ENCODE results near the gene SMIM23.
"Not testable (repeated sequence)": the region's sequence is repeated elsewhere in the genome, so short reads cannot be mapped to it uniquely, and the experiment has no call there.

Gene SMIM23

DNA sequence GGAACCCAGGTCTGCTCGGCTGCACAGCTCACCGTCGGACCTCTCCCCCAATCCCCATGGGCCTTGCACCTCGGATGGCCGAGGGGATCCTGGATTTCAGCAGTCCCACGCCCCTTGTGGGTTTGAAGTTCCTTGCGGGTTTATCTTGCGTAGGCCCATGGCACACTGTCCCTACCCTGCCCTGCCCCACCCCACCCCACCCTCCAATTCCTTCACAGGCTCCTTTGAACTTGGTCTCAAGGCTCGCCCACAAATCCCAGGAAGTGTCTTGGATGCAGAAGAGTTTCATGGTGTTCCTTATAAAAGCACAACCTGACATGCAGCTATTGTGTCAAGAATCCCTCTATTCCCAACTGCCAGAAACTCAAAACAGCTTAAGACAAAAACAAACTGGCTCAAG is 11.2 kb upstream of the SMIM23 start:
- DNase-seq: no peak

DNA sequence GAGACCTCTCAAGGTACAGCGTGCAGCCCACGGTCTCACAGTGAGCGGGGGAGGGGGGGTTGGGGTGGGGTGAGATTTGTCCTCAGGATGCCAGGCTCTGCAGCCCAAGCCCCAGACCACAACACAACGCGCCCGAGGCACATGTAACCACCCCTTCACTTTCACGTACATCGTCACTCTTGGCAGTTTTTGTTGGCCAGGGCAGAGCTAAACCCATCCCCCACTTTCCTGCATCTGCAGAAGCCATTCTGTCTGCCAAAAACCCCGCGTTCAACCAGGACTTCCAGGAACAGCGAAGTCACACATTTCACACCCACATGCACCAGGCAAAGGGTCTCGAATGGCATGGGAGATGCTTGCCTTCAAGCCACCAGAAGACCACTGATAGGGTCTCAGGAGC is 9.4 kb upstream of the SMIM23 start:
- DNase-seq: no peak

DNA sequence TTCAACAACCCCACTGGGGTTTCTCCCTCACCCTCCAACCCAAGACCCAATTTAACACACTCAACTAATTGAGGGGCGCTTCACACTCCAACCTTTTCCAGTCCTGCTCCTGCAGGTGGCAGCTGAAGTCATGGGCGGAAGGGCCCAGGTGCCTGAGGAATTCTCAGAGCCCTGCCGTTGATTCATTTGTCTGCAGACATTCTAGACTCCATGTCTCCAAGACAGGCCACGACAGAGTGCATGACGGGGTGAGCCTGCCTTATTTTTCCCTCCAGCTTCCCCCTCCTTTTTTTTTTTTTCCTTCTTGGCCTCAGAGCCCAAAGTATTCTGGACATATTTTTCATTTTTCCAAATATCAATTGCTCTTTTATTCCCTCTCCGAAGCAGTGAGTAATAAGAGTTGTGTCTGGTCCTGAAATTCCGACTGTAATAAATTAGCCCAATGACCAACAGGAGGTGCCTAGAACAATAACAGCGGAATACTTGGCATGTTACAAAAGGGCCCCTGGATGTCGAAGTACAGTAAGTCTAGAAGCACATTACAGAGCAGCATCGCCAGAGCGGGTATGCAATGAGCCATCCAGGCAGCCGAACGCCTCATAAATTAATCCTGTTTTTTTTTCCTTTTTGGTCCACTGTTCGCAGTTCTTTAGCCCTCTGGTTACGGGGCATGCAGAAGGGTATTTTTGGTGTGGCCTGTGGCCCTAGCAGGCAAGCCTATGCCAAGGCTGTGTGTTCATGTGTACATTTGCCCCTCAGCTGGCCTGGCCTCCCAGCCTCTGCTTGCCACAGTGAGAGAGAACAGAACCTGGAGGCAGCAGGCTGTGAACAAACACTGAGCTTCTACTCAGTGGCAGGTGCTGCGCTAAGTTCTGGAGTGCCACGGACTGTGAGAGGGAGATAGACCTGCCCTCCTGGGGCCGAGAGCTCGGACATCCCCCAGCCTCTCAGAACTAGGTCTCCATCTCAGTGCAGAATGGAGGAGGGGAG is 8.6 kb upstream of the SMIM23 start:
- DNase-seq: no peak

DNA sequence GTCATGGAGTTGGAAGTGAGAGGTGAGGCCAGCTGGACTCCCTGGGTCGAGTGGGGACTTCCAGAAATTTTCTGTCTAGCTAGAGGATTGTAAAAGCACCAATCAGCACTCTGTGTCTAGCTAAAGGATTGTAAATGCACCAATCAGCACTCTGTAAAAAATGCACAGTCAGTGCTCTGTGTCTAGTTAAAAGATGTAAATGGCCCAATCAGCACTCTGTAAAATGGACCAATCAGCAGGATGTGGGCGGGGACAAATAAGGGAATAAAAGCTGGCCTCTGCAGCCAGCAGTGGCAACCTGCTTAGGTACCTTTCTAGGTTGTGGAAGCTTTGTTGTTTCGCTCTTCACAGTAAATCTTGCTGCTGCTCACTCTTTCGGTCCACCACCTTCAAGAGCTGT is 3.9 kb upstream of the SMIM23 start:
- not testable (repeated sequence) for DNase-seq

DNA sequence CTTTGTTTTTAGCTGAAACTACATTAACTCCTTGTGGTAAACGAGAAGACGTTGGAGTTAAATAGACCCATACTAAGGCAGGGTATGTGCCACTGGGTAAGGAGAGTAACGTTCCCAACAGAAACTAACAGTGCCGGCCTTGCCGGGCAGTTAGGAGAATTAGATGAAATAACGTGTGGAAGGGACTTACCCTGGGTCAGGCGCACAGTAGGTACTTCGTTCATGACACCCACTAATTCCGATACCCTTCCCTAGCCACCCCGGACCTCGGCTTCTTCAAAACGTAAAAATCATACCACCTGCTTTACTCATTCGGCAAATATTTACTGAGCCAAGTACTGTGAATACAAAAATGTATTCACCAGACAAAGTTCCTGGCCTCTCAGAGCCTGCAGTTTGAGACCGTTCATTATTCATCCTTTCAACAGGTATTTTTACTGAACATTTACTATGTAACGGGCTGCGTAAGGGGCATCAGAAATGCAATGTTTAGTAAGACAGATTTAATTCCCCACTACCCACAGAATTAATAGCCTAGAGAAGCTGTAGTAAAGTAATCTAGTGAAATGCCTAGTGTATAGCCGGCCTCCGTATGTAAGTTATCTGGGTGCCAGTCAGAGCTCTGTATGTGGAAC is 3.2 kb upstream of the SMIM23 start:
- DNase-seq: no peak

DNA sequence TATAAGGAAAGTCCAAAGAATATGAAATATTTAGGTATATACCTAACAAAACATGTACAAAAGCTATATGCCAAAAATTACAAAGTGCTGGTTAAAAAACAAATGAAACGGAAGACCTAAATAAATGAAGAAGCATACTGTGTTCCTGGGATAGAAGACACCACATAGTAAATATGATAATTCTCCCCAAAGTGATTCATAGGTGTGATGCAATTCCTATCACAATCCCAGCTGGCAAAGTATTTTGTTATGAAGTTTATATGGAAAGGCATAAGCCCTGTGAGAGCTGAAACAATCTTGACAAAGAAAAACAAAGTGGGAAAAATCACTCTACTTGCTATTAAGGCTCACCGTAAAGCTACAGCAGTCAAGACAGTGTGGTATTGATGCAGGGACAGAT is 2.6 kb upstream of the SMIM23 start:
- no peak for DNase-seq

DNA sequence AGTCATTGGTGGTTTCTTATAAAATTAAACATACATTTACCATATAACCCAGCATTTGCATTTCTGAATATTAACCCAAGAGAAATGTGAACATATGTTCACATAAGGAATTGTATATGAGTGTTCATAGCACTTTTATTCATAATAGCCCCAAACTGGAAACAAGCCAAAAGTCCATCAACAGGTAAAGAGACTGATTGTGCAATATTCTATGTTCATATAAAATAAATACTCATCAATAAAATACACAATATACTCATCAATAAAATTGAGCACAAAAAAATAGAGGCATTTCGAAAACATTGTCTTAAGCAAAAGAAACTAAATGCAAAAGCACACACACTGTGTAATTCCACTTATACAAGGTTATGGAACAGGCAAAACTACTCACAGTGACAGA is 3.7 kb downstream of the SMIM23 start:
- no peak for DNase-seq

DNA sequence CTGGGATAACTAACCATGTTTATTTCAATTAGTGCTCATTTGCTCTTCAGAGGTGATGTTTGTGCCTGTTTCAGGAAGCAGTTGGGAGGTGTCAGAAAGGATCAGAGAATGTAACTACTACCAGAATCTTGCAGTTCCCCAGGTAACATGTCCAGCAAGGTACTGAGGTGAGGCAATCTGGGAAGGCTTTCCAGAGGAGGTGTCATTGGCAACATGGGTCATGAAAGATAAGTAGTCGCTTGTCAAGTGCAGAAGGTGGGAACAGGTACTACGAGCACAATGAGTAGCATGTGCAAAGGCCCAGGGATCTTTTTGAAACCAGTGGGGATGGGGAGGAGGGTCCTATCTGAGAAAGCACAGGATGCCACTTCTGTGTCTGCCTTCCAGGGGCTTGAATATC is 4.8 kb downstream of the SMIM23 start:
- no peak for DNase-seq

DNA sequence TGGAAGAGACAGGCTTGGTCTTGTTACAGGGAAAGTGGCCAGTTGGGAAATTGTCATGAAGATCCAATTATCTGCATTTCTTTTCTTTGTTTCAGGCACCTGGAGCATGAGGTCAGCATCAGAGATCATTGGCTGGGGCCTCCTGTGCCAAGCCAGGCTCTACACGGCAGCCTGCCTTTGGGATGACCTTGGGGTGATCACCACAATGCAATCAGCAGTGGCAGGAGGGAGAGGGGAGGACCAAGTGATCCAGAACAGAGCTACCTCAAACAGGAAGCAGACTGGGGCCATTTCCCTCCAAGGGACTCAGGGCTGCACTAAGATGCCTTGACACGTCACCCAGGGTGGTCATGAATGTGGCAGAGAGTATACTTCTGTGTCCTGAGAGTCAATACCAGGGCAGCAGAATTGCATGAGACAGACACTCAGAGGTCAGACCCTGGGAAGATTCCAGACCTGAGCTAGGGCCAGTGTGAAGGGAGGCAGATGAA is 8.9 kb downstream of the SMIM23 start:
- no peak for DNase-seq

DNA sequence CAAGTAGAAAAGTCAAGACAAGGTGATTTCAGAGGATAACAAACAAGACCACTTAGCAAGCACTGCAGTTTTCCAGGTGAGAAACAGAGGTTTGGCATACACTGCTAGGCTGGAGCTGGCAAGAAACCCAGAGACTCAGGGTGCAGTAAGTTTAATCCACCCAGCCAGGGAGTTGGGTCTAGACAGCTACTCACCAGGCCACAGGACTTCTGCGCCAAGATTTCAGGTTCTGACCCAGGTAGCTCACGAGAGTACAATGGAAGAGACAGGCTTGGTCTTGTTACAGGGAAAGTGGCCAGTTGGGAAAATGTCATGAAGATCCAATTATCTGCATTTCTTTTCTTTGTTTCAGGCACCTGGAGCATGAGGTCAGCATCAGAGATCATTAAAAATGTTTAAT is 9.8 kb downstream of the SMIM23 start:
- no peak for DNase-seq

DNA sequence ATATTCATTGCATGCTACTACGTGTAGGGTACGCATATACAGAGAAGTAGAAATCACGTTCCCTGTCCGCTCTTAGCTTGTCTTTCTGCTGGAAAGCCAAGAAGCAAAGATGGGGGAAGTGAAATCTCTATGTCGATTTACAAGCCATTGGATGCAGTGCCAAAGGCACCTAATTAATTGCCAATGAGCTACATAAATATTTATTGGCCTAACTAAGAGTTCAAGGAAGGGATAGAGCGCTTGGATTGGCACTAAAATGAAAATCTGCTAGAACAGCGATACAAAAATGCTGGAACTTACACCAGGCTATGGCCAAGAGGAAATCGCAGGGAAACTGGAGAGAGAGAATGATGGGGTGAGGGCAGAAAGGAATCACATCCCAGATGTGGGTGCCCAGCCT is 10.8 kb downstream of the SMIM23 start:
- DNase-seq: no peak

DNA sequence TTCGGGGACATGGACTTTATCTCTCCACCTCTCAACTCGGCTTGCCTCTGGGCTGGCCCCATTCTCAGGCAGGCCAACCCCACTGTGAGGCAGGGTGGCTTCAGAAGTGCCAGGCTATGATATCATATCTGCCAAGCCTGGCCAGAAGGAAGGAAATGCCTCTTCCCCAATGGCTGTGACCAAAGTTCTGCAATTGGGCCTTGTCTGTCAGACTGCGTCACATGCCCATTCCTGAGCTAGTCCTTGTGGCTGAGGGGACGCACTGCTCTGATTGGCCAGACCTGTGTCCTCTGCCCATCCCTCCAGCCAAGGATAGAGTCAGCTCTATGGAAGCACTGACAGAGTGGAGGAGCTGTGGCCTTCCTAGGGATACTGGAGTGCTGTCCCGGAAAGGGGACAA is 11.9 kb downstream of the SMIM23 start:
- DNase-seq: no peak

DNA sequence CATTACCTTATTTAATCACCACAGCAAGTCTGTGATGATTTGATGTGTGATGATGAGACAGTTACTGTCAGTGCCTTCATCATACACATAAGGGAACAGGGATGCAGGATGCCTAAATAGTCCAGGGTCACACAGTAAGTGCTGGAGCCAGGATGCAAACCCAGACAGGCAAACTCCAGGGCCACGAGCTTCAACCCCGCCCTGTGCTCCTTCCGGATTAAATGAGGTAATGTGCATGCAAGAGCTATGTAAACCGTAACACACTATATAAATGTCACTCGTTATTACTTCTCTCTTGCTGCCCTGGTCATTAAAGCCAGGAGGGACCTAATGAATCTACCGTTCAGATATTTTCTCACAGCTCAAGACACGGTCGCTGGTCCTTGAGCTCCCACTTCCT is 12.8 kb downstream of the SMIM23 start:
- no peak for DNase-seq

DNA sequence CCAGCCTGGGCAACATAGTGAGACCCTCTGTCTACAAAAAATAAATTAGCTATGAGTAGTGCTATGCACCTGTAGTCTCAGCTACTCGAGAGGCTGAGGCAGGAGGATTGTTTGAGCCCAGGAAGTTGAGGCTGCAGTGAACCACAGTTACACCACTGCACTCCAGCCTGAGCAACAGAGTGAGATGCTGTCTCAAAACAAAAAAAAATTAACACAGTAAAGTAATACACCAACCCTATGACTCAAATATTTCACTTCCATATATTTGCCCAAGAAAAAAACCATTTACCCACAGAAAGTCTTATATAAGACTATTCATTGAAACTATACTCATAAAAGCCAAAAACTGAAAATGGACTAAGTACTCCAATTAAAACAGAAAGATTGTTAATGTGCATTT is 16.2 kb downstream of the SMIM23 start:
- DNase-seq: no peak

DNA sequence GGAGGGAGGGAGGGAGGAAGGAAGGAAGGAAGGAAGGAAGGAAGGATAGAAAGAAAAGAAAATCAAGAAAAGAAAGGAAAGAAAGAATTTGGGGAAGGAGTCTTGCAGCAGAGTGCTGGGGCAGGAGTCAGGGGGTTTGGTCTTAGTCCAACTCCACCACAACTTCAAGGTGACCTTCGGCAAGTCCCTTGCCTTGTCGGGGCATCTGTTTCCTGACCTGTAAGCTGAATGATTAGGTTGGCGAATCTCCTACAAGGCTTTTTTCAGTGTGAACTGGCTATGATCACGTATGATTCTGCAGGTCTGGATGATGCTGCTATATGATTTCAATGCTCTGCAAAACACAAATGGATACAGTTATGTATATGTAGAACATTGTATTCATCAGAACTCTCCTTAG is 20.1 kb downstream of the SMIM23 start:
- DNase-seq: no peak

DNA sequence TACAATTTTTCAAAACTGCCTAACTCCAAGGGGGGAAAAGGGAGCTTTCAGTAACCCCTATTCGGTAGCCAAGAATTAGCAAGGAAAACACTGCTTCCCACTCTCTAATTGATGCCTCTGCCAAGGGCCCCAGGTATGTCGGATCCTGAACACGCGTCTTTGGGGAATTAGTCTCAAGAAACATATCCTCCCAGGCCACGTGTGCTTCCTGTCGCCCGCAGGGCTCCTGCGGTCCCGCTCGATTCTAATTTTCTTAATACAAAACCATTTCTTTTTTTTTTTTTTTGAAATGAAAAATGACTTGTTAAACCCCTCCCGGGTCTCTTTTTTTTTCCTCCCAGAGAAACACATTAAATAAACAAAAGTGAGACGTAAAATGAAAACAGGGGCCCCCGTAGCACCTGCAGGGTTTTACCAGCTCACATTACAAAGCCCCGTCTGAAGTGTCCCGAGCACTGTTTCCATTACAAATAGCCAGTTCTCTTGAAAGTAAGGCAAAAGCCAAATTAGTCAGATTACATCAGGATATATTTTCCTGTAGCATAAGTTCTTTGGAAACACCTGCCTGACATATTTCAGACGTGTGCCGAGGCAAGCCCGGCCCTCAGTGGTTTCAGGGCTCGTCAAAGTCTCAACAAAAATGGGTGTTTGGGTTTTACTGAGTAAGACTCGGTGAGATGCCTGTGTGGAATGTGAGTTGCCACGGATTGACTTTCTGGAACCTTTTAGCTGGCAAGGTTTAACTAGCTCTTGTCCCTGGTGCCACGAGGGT is 21.5 kb downstream of the SMIM23 start:
- no peak for DNase-seq

DNA sequence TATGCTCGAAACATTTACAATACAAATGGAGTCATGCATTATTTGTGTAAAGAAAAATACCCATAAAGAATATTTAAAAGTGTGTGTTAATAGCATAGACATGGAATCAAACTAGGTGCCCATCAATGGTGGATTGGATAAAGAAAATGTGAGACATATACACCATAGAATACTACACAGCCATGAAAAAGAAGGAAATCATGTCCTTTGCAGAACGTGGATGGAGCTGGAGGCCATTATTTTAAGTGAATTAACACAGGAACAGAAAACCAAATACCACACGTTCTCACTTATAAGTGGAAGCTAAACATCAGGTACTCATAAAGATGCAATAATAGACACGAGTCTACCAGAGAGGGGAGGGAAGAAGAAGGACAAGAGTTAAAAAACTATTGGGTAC is 22.8 kb downstream of the SMIM23 start:
- DNase-seq: no peak

DNA sequence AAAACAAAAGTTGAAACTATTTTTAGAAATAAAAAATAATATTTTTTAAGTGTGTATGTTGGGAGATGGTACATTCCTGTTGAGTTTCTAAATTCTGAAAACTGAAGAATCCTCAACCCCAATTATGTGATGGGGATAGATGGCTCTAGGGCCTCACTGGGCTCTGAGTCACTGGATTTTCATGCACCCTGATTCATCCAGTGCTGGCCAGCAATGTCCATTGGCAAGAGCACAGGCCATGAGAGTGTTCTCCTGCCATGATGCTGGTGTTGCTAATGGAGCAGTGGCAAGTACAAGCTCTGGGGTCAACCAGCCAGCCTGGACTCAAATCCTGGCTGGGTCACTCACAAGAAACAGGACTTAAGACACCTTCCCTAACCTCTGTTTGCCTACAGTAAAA is 23.3 kb downstream of the SMIM23 start:
- no peak for DNase-seq

DNA sequence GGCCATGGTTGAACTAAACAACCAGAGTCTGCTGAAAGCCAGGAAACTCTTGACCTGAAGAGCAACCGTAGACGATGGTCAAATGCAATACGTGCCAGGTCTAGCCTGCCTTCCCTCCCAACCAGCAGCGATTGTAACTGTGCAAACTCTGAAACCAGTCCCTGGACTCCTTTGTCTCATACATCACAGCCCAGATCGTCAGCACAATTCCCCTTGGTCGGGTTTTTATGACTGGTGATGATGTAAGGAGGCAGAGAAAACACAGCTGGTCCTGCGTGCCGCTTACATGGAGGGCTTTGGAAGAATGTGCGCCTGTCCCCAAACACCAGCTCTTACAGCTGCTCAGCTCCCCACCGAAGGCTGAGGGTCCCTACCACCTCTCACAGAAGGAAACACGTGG is 24.6 kb downstream of the SMIM23 start:
- DNase-seq: no peak

DNA sequence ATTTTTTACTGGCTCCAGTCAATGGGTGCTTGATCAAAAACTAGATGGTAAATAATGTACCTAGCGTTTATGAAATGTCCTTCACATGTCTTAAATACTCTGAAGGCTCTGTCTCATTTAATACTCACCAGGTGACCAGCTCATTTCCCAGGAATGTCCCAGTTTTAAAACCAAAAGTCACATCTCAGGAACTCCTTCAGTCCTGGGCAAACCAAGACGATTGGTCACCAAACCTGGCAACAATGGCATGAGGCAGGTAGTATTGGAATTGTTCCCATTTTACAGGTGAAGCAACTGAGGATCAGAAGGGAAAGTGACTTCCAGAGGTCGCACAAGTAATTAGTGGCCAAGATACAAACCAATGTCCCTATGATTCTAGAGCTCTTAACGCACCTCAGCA is 27.7 kb downstream of the SMIM23 start:
- DNase-seq: no peak

DNA sequence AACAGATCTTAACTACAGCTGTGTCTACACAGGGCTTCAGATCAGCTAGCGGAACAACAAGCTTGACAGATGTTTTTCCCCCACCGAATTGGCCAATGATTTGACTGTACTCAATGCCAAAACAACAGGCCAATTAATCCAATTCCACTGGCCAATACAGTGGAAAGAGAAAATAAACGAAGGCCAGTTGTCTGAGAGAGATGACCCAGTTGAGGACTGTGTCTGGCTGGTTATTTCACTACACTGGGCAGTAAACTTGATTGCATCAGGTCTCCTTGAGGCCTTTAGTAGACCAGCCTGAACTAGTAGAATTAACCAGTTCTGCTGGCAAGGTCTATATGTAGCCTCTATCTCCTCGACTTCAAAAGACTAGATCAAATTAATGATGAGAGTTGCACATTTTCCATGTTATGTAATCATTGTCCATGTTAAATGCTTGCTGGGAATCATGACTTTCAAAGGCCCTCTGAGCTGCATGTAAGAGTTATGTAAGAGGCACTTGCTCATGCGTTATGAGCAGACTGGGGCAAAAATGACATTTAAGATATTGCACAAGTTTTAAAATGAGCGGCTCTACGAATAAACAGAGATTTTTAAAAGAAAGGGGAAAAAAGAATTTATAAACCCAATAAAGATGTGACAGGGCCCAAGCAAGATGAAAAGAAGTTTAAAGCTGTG is 28.3 kb downstream of the SMIM23 start:
- DNase-seq: no peak

DNA sequence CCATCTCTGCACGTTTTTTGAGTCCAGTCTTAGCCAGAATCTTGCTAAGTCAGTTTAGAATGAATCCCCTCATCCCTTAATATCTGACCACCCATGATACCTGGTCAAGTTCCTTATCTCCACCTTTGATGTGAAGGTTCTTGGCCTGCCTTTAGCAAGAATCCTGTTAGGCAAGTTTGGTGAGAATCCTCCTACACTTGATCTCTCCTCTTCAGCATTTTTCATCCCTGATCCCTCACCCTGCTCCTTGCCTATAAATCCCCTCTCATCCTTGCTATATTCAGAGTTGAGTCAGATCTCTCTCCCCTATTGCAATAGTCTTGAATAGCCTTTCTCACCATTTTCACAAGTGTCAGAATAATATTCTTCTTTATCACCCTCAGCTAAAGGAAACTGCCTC is 31.0 kb downstream of the SMIM23 start:
- no peak for DNase-seq

DNA sequence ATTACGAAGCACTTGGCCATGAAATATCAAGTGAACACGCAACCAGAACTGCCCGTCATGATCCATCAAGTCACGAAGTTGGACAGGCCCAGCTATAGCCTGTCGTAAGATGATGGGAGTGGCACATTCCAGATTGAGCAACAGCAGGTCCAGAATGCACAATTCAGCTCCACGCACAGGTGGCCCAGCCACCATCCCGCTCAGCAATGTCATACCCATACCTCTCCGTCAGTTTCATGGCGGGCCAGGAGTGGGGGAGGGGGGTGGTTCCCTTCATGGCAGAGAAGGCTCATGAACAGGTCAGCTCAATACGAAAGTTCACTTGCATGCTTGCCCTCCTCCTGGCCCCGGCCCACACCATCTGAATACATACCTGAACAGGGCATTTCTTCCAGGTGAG is 34.9 kb downstream of the SMIM23 start:
- no peak for DNase-seq
